Measurements from ENCODE around the gene SMIM1. TPM values are rescaled to one million over a fixed set of nuclear protein-coding genes. Genes with fewer than 3 reads are reported as not detected.

Gene SMIM1
- total RNA-seq, 1 donor from 2014 or later = 3.6 TPM

GRCh38 chr1:3777647-3778589 is 5.4 kb downstream of the SMIM1 start:
- H3K4me3 ChIP-seq (ENCODE audit: low read depth, low read length) = no peak overlapping the region
- no peak for DNase-seq (ENCODE audit: low read depth)
- no peak for TF ChIP-seq CTCF (conservative IDR thresholded peaks at IDR 0.05; ENCODE audit: low read depth, low read length)

GRCh38 chr1:3778590-3779264 is 6.2 kb downstream of the SMIM1 start:
- DNase-seq (ENCODE audit: low read depth) = no peak
- no peak for TF ChIP-seq CTCF (conservative IDR thresholded peaks at IDR 0.05; ENCODE audit: low read depth, low read length)
- H3K4me3 ChIP-seq (ENCODE audit: low read depth, low read length) = no peak overlapping the region

- H3K4me3 ChIP-seq (ENCODE audit: low read depth, low read length) = no peak overlapping the region
- no peak for TF ChIP-seq CTCF (conservative IDR thresholded peaks at IDR 0.05; ENCODE audit: low read depth, low read length)
- DNase-seq (ENCODE audit: low read depth) = no peak
Observed at GRCh38 chr1:3779265-3779911, 6.8 kb downstream of the SMIM1 start.

GRCh38 chr1:3779912-3780416 is 7.4 kb downstream of the SMIM1 start:
- DNase-seq (ENCODE audit: low read depth) = no peak
- TF ChIP-seq CTCF (conservative IDR thresholded peaks at IDR 0.05; ENCODE audit: low read depth, low read length) = no peak
- no peak overlapping the region for H3K4me3 ChIP-seq (ENCODE audit: low read depth, low read length)

GRCh38 chr1:3780901-3781300 is 8.4 kb downstream of the SMIM1 start:
- TF ChIP-seq CTCF (conservative IDR thresholded peaks at IDR 0.05; ENCODE audit: low read depth, low read length) = no peak
- no peak for DNase-seq (ENCODE audit: low read depth)
- no peak overlapping the region for H3K4me3 ChIP-seq (ENCODE audit: low read depth, low read length)

- TF ChIP-seq CTCF (conservative IDR thresholded peaks at IDR 0.05; ENCODE audit: low read depth, low read length) = no peak
- DNase-seq (ENCODE audit: low read depth) = no peak
- no peak overlapping the region for H3K4me3 ChIP-seq (ENCODE audit: low read depth, low read length)
Observed at GRCh38 chr1:3783651-3784474, 11.3 kb downstream of the SMIM1 start.

Measured in epithelial cell of proximal tubule (primary cell).